Activated T-cell treated with anti-CD3 and anti-CD28 coated beads, Interleukin-2, amount 50 U/mL, for 24 hours (primary cell): ENCODE measurements around the gene NRARP.

Experiments
- DNase-seq: peaks from one replicate; pipeline ENCODE4 v3.0.0-alpha.2; 2020
- H3K27ac Mint-ChIP-seq: 2 replicates; pipeline ENCODE4 v1.8.0; 2020; ENCODE audit warnings: mild to moderate bottlenecking, mixed read lengths
- H3K27me3 Mint-ChIP-seq: 2 replicates; pipeline ENCODE4 v1.8.0; 2020; ENCODE audit warnings: mixed read lengths
- H3K36me3 Mint-ChIP-seq: 2 replicates; pipeline ENCODE4 v1.8.0; 2020; ENCODE audit warnings: low read depth, mixed read lengths
- H3K4me1 Mint-ChIP-seq: 2 replicates; pipeline ENCODE4 v1.8.0; 2020; ENCODE audit warnings: low read depth, mixed read lengths
- H3K4me3 Mint-ChIP-seq: 2 replicates; pipeline ENCODE4 v1.8.0; 2020; ENCODE audit warnings: mild to moderate bottlenecking, moderate library complexity, mixed read lengths
- H3K9me3 Mint-ChIP-seq: 2 replicates; pipeline ENCODE4 v1.8.0; 2020; ENCODE audit warnings: mixed read lengths

The NRARP gene

GRCh38 chr9:137317021-137317717, 15.1 kb upstream of the NRARP start:
- Mint-ChIP-seq H3K4me3 (no peak overlapping the region), H3K27ac (no peak overlapping the region), H3K36me3 (no peaks in the 10 kb centered on the region), H3K9me3 (no peaks in the 10 kb centered on the region), H3K4me1 (peaks cover 9% of the 10 kb centered on the region), H3K27me3 (peaks cover 5% of the 10 kb centered on the region)
- DNase-seq: no peak

DNA sequence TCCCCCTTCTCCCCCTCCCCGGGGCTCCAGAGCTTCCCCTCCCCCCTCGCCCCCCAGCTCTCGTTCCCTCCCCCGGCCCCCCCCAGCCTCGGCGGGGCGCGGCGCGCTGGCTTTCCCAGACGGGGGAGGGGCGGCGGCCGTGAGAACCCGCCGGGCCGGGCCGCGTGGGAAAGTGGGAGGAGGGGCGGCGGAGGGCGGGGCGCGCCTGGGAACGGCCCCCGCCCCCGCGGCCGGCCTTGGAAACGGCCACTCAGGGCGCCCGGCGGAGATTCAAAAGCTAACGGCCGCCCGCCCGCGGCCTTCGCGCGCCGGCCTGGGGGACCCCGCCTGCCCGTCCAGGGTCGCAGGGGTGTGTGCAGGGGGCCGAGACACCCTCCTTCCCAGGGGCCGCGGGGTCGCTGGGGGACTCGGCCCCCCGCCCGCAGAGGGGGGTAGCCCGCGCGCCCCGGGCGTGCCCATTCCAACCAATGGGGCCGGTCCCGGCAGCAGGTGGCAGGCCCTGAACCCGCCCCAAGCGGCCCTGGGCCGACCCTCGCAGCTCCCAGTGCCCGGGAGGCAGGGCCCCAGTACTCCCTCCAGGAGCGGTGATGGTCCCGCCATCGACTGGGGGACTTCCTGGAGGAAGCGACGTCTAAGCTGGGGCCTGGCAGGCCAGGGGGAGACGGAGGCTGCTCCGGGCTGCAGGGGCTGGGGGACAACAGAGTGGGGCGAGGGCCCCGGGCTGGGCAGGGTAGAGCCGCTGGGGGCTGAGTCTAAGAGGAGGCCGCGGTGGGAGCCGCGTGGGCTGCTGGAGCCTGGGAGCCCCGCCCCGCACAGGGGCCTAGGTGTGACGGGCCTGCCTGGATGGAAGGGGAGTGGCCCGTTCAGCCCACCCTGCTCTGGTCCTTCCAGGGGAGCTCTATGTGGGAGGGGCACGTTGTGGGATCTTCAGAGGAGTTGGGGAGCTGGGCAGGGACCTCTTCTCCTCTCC, 14.2 kb upstream of the NRARP start:
- Mint-ChIP-seq H3K27me3 (peaks cover 3% of the 10 kb centered on the region), H3K4me3 (no peak overlapping the region), H3K9me3 (no peaks in the 10 kb centered on the region), H3K36me3 (no peaks in the 10 kb centered on the region), H3K4me1 (peaks cover 9% of the 10 kb centered on the region), H3K27ac (no peak overlapping the region)
- DNase-seq: no peak

DNA sequence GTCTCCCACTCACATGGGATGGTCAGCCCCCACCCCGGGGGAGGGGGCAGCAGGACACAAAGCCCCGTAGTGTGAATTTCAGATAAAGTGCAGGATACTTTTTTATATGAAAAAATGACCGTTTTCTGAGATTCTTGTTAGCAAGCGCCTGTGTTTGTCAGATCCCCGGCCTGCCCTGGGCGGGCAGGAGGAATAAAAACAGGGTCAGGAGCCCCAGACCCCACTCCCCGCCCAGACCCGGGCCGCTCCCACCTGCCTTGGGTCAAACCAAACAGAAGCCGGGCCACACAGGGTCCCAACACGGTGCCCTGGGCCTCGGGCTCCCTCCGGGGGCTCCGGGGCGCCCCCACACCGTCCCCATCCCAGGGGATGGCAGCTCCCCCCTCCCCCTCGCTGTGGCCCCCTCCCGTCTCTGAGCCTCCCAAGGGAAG, 13.5 kb upstream of the NRARP start:
- no peak overlapping the region for H3K4me3 Mint-ChIP-seq
- no peaks in the 10 kb centered on the region for H3K9me3 Mint-ChIP-seq
- H3K36me3 Mint-ChIP-seq: no peaks in the 10 kb centered on the region
- DNase-seq: no peak
- no peak overlapping the region for H3K27ac Mint-ChIP-seq
- H3K4me1 Mint-ChIP-seq: peaks cover 8% of the 10 kb centered on the region
- peaks cover 3% of the 10 kb centered on the region for H3K27me3 Mint-ChIP-seq

GRCh38 chr9:137314561-137315560, 12.8 kb upstream of the NRARP start:
- Mint-ChIP-seq H3K4me1 (peaks cover 4% of the 10 kb centered on the region), H3K36me3 (no peaks in the 10 kb centered on the region), H3K27ac (no peak overlapping the region), H3K27me3 (peaks cover 3% of the 10 kb centered on the region), H3K4me3 (no peak overlapping the region), H3K9me3 (no peaks in the 10 kb centered on the region)
- no peak for DNase-seq

DNA sequence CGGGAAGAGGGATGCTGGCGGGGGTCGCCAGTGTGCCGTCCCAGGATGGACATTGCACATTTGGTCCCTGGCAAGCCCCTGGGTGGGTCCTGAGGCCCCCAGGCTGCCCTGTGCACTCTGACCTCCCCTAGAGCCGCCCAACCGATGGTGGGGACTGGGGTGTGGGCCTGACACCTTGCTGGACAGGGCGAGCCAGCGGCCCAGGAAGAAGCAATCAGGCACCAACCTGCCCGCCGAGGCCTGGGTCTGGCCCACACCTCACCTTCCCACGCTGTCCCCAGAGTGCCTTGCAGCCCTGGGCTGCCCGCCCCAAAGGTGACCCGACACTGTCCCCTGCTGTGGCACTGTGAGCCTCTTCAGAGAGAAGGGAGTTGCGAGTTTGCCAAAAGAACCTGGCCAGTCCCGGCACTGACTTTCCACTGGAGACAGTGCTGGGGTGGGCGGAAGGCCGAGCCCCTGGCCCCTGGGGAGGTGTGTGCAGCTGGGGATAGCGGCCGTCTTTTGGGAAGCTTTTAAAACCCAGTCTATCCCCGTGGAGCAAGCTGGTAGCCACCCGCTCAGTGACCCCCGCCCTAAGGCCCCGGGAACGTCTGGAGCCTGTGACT, 12.0 kb upstream of the NRARP start:
- no peak overlapping the region for H3K4me3 Mint-ChIP-seq
- no peak overlapping the region for H3K27ac Mint-ChIP-seq
- peaks cover 1% of the 10 kb centered on the region for H3K4me1 Mint-ChIP-seq
- H3K36me3 Mint-ChIP-seq: no peaks in the 10 kb centered on the region
- peaks cover 3% of the 10 kb centered on the region for H3K27me3 Mint-ChIP-seq
- DNase-seq: no peak
- H3K9me3 Mint-ChIP-seq: no peaks in the 10 kb centered on the region

DNA sequence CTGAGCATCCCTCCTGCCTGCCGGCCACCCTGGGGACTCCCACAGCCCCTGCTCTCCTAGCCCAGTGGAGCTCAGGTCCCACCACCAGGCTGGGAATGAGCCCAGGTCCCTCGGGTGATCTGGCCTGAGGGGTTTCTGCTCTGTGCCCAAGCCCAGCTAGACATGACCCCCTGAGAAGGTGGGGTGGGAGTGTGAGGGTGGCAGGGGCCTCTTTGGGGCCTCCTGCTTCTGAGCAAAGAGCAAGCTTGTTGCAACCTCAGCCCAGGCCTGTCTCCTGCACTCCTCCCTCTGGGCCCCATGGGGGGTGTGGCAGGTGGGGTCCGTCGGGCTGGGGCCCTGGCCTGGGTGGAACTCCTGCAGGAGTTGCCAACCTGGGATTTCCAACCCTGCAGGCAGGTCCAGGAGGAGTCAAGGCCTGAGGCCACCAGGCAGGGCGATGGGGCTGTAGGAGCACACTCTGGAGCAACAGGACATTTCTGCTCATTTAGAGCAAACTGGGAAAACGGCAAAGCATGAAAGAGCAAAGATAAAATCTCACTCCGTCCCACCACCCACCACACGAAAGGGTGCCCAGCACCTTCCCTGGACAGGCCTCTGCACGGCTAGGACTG, 11.4 kb upstream of the NRARP start:
- Mint-ChIP-seq H3K4me3 (no peak overlapping the region), H3K36me3 (no peaks in the 10 kb centered on the region), H3K4me1 (peaks cover 1% of the 10 kb centered on the region), H3K27ac (no peak overlapping the region), H3K27me3 (peaks cover 3% of the 10 kb centered on the region), H3K9me3 (no peaks in the 10 kb centered on the region)
- no peak for DNase-seq

GRCh38 chr9:137312852-137313325, 10.8 kb upstream of the NRARP start:
- Mint-ChIP-seq H3K27ac (no peak overlapping the region), H3K4me1 (peaks cover 1% of the 10 kb centered on the region), H3K9me3 (no peaks in the 10 kb centered on the region), H3K27me3 (peaks cover 3% of the 10 kb centered on the region), H3K4me3 (no peak overlapping the region), H3K36me3 (no peaks in the 10 kb centered on the region)
- DNase-seq: no peak

DNA sequence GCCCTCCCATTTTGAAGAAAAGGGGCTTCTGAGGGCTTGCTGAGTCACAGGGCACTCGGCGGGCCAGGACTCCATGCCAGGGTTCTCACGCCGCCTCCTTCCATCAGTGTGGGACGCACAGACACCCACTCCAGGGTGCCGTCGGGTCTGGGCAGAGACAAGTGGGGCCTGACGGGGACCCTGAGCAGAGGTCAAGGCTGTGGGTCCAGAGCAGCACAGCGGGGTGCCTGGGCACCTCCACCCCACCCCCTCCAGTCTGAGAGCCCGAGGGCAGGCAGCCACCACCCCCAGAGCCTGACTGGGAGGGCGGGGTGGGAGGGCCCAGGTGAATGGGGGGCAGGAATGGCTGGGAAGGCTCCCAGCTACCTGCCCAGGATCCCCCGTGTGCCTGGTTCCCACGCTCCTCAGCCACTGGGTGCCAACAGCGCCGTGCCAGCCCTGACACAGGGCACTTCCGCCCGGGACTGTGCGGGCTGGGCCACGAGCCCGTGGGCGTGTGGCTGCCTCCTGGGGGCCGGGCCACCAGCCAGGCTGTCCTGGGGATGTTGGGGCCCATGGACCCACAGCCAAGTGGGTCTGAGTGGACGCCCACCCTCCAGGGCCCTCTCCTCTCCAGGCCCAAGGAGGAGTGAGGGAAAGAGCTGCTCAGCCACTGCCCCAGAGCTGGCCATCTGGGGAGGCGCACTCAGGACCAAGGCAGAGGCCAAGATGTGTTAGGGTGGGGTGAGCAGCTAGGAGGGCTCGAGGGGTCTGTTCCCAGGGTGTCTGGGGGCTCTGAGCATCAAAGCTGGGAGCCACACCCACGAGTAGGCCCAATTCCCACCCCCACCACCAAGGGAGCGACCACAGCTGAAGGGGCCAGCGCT, 10.1 kb upstream of the NRARP start:
- no peak overlapping the region for H3K4me3 Mint-ChIP-seq
- H3K27me3 Mint-ChIP-seq: peaks cover 3% of the 10 kb centered on the region
- H3K27ac Mint-ChIP-seq: no peak overlapping the region
- peaks cover 6% of the 10 kb centered on the region for H3K4me1 Mint-ChIP-seq
- H3K36me3 Mint-ChIP-seq: no peaks in the 10 kb centered on the region
- DNase-seq: no peak
- no peaks in the 10 kb centered on the region for H3K9me3 Mint-ChIP-seq

GRCh38 chr9:137311171-137311985, 9.3 kb upstream of the NRARP start:
- no peak overlapping the region for H3K27ac Mint-ChIP-seq
- H3K9me3 Mint-ChIP-seq: no peaks in the 10 kb centered on the region
- DNase-seq: no peak
- no peaks in the 10 kb centered on the region for H3K27me3 Mint-ChIP-seq
- no peak overlapping the region for H3K4me3 Mint-ChIP-seq
- peaks cover 9% of the 10 kb centered on the region for H3K4me1 Mint-ChIP-seq
- H3K36me3 Mint-ChIP-seq: no peaks in the 10 kb centered on the region

- Mint-ChIP-seq H3K9me3 (no peaks in the 10 kb centered on the region), H3K36me3 (no peaks in the 10 kb centered on the region), H3K4me1 (peaks cover 13% of the 10 kb centered on the region), H3K27me3 (no peaks in the 10 kb centered on the region), H3K4me3 (no peak overlapping the region), H3K27ac (no peak overlapping the region)
- DNase-seq: no peak
Measured at GRCh38 chr9:137310189-137311052, 8.3 kb upstream of the NRARP start.

DNA sequence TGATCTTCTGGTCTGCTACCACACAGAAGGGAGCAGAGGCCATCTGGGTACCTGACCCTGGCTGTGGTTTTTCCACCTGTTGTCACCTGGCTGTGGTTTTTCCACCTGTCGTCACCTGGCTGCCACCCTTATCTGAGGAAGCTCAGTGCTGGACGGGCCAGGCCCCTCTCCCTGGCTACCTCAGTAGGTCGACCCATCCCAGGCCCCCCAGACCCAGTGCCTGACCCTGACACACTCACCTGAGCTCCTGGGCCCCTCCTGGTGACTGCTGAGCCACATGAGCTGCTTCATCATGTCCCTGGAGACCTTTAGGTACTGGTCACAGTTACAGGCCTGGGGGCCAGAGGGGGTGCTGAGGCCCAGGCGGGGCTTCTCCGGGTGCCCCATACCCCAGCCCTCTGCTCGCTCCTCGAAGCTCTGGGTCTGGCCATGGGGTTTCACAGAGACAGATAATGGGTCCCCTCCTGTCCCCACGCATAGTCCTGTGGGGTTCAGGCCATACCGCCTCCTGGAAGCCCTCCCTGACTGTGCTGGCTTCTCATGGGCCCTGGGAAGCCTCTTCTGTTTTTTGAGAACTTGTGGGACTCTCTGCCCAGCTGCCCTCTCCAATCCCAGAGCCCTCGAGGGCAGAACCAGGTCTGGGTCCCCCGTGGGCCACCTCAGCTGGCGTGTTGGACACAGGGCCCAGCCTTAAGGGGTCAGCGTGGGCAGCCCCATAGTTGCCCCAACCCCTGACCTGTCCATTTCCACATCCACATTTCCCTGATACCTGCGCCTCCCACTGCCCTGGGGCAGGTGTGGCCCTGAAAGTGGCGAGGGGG, 7.5 kb upstream of the NRARP start:
- no peaks in the 10 kb centered on the region for H3K36me3 Mint-ChIP-seq
- H3K27ac Mint-ChIP-seq: no peak overlapping the region
- DNase-seq: no peak
- peaks cover 15% of the 10 kb centered on the region for H3K4me1 Mint-ChIP-seq
- H3K27me3 Mint-ChIP-seq: no peaks in the 10 kb centered on the region
- no peaks in the 10 kb centered on the region for H3K9me3 Mint-ChIP-seq
- H3K4me3 Mint-ChIP-seq: no peak overlapping the region
